Measurements from ENCODE around the gene KIAA1210. TPM values are rescaled to one million over a fixed set of nuclear protein-coding genes. Genes with fewer than 3 reads are reported as not detected.

Gene KIAA1210
- total RNA-seq (not detected), polyA plus RNA-seq (not detected), total RNA-seq (0 reads per million in 6 experiments)

- peaks cover 0 to 4% (median 0%) of the 10 kb centered on the region in 5 donors for H3K27me3 Mint-ChIP-seq
- POLR2A ChIA-PET, result no interaction called here
- no peak within 1 kb of the TSS for H3K4me3 Mint-ChIP-seq
- H3K36me3 Mint-ChIP-seq, result no peaks in the 10 kb centered on the region
- ATAC-seq, result no peak
- H3K9me3 Mint-ChIP-seq, result no peaks in the 10 kb centered on the region
- DNase-seq, result no peak
- H3K27ac Mint-ChIP-seq, result peak within 1 kb of the TSS in 1 of 10 donors; percentile 37
- no peaks in the 10 kb centered on the region for H3K4me1 Mint-ChIP-seq
Observed at GRCh38 chrX:119127650-119128049, at the start of gene KIAA1210. Gene KIAA1210, minus strand, starts transcription at chrX:119127812. Its CDS starts 4,170 bp downstream, at chrX:119123642.

GRCh38 chrX:119177278-119177677 is 49.7 kb upstream of the KIAA1210 start:
- H3K27ac Mint-ChIP-seq, result no peak overlapping the region
- POLR2A ChIA-PET, result no interaction called here
- peaks cover 0 to 3% (median 0%) of the 10 kb centered on the region in 5 donors for H3K27me3 Mint-ChIP-seq
- no peaks in the 10 kb centered on the region for H3K4me1 Mint-ChIP-seq
- no peaks in the 10 kb centered on the region for H3K9me3 Mint-ChIP-seq
- no peak for ATAC-seq
- H3K36me3 Mint-ChIP-seq, result no peaks in the 10 kb centered on the region
- no peak overlapping the region for H3K4me3 Mint-ChIP-seq
- no peak for DNase-seq

- Mint-ChIP-seq H3K4me1 (no peaks in the 10 kb centered on the region), H3K27ac (no peak overlapping the region), H3K4me3 (no peak overlapping the region), H3K36me3 (no peaks in the 10 kb centered on the region), H3K27me3 (peaks cover 0 to 3% (median 0%) of the 10 kb centered on the region in 5 donors), H3K9me3 (no peaks in the 10 kb centered on the region)
- POLR2A ChIA-PET, result no interaction called here
- DNase-seq (no peak), ATAC-seq (no peak)
Observed at GRCh38 chrX:119174900-119175299, 47.3 kb upstream of the KIAA1210 start.

- POLR2A ChIA-PET, result no interaction called here
- Mint-ChIP-seq H3K27me3 (peaks cover 0 to 11% (median 5%) of the 10 kb centered on the region in 5 donors), H3K4me1 (peaks cover 0 to 1% (median 0%) of the 10 kb centered on the region in 4 donors), H3K27ac (no peak overlapping the region), H3K9me3 (peaks cover 0 to 4% (median 0%) of the 10 kb centered on the region in 9 donors), H3K4me3 (no peak overlapping the region), H3K36me3 (no peaks in the 10 kb centered on the region)
- ATAC-seq (no peak), DNase-seq (no peak)
Observed at GRCh38 chrX:119168104-119168503, 40.5 kb upstream of the KIAA1210 start.

- POLR2A ChIA-PET, result no interaction called here
- no peaks in the 10 kb centered on the region for H3K9me3 Mint-ChIP-seq
Observed at GRCh38 chrX:119158226-119158625, 30.6 kb upstream of the KIAA1210 start.

GRCh38 chrX:119156241-119156640 is 28.6 kb upstream of the KIAA1210 start:
- no peak for DNase-seq
- no peak for ATAC-seq

More at GRCh38 chrX:119158226-119158625, 30.6 kb upstream of the KIAA1210 start:
- Mint-ChIP-seq H3K4me1 (no peaks in the 10 kb centered on the region), H3K27me3 (peaks cover 0 to 20% (median 7%) of the 10 kb centered on the region in 5 donors), H3K27ac (no peak overlapping the region), H3K4me3 (no peak overlapping the region), H3K36me3 (no peaks in the 10 kb centered on the region)
- DNase-seq (no peak), ATAC-seq (no peak)

GRCh38 chrX:119155416-119156035 is 27.9 kb upstream of the KIAA1210 start:
- H3K4me1 Mint-ChIP-seq, result no peaks in the 10 kb centered on the region
- ATAC-seq (no peak), DNase-seq (no peak)
- no peak overlapping the region for H3K27ac Mint-ChIP-seq
- peaks cover 0 to 16% (median 7%) of the 10 kb centered on the region in 5 donors for H3K27me3 Mint-ChIP-seq
- POLR2A ChIA-PET, result no interaction called here
- no peak overlapping the region for H3K4me3 Mint-ChIP-seq
- no peaks in the 10 kb centered on the region for H3K36me3 Mint-ChIP-seq
- no peaks in the 10 kb centered on the region for H3K9me3 Mint-ChIP-seq

More at GRCh38 chrX:119156241-119156640, 28.6 kb upstream of the KIAA1210 start:
- no peaks in the 10 kb centered on the region for H3K36me3 Mint-ChIP-seq
- H3K27ac Mint-ChIP-seq, result no peak overlapping the region
- no peaks in the 10 kb centered on the region for H3K4me1 Mint-ChIP-seq
- H3K4me3 Mint-ChIP-seq, result no peak overlapping the region
- POLR2A ChIA-PET, result no interaction called here
- peaks cover 0 to 18% (median 7%) of the 10 kb centered on the region in 5 donors for H3K27me3 Mint-ChIP-seq
- no peaks in the 10 kb centered on the region for H3K9me3 Mint-ChIP-seq

GRCh38 chrX:119151051-119151380 is 23.4 kb upstream of the KIAA1210 start:
- Mint-ChIP-seq H3K27me3 (peaks cover 0 to 13% (median 2%) of the 10 kb centered on the region in 5 donors), H3K27ac (no peak overlapping the region), H3K4me3 (no peak overlapping the region), H3K4me1 (no peaks in the 10 kb centered on the region), H3K36me3 (no peaks in the 10 kb centered on the region), H3K9me3 (no peaks in the 10 kb centered on the region)
- POLR2A ChIA-PET, result no interaction called here
- ATAC-seq, result no peak
- DNase-seq, result no peak

GRCh38 chrX:119150163-119151050 is 22.8 kb upstream of the KIAA1210 start:
- ATAC-seq (no peak), DNase-seq (no peak)
- no peaks in the 10 kb centered on the region for H3K9me3 Mint-ChIP-seq
- H3K27ac Mint-ChIP-seq, result no peak overlapping the region
- H3K4me1 Mint-ChIP-seq, result no peaks in the 10 kb centered on the region
- H3K4me3 Mint-ChIP-seq, result no peak overlapping the region
- POLR2A ChIA-PET, result no interaction called here
- H3K27me3 Mint-ChIP-seq, result peaks cover 0 to 9% (median 2%) of the 10 kb centered on the region in 5 donors
- H3K36me3 Mint-ChIP-seq, result no peaks in the 10 kb centered on the region

GRCh38 chrX:119147486-119147885 is 19.9 kb upstream of the KIAA1210 start:
- DNase-seq, result no peak
- peaks cover 0 to 10% (median 2%) of the 10 kb centered on the region in 5 donors for H3K27me3 Mint-ChIP-seq
- no peaks in the 10 kb centered on the region for H3K4me1 Mint-ChIP-seq
- H3K27ac Mint-ChIP-seq, result no peak overlapping the region
- POLR2A ChIA-PET, result no interaction called here
- no peak overlapping the region for H3K4me3 Mint-ChIP-seq
- no peaks in the 10 kb centered on the region for H3K9me3 Mint-ChIP-seq
- no peak for ATAC-seq
- no peaks in the 10 kb centered on the region for H3K36me3 Mint-ChIP-seq

GRCh38 chrX:119145241-119145653 is 17.6 kb upstream of the KIAA1210 start:
- H3K36me3 Mint-ChIP-seq, result no peaks in the 10 kb centered on the region
- ATAC-seq, result no peak
- POLR2A ChIA-PET, result no interaction called here
- H3K27me3 Mint-ChIP-seq, result peaks cover 0 to 7% (median 2%) of the 10 kb centered on the region in 5 donors
- no peaks in the 10 kb centered on the region for H3K4me1 Mint-ChIP-seq
- H3K4me3 Mint-ChIP-seq, result no peak overlapping the region
- no peaks in the 10 kb centered on the region for H3K9me3 Mint-ChIP-seq
- DNase-seq, result no peak
- no peak overlapping the region for H3K27ac Mint-ChIP-seq

- H3K9me3 Mint-ChIP-seq, result no peaks in the 10 kb centered on the region
- POLR2A ChIA-PET, result no interaction called here
- peak overlapping the region in 1 of 10 donors; percentile 31 for H3K27ac Mint-ChIP-seq
- no peak for ATAC-seq
- peaks cover 0 to 2% (median 0%) of the 10 kb centered on the region in 4 donors for H3K4me1 Mint-ChIP-seq
- H3K27me3 Mint-ChIP-seq, result peaks cover 0 to 10% (median 7%) of the 10 kb centered on the region in 5 donors
- H3K36me3 Mint-ChIP-seq, result no peaks in the 10 kb centered on the region
- no peak for DNase-seq
- H3K4me3 Mint-ChIP-seq, result no peak overlapping the region
Observed at GRCh38 chrX:119134466-119134865, 6.9 kb upstream of the KIAA1210 start.

- H3K27me3 Mint-ChIP-seq, result peaks cover 0 to 10% (median 5%) of the 10 kb centered on the region in 5 donors
- H3K9me3 Mint-ChIP-seq, result no peaks in the 10 kb centered on the region
- H3K4me3 Mint-ChIP-seq, result no peak overlapping the region
- no peak for DNase-seq
- H3K27ac Mint-ChIP-seq, result no peak overlapping the region
- no peak for ATAC-seq
- H3K36me3 Mint-ChIP-seq, result no peaks in the 10 kb centered on the region
- POLR2A ChIA-PET, result no interaction called here
- H3K4me1 Mint-ChIP-seq, result peaks cover 0 to 2% (median 0%) of the 10 kb centered on the region in 4 donors
Observed at GRCh38 chrX:119132961-119133360, 5.3 kb upstream of the KIAA1210 start.

Data from naive thymus-derived CD8-positive, alpha-beta T cell (primary cell).